DOHH2 (cell line): ENCODE measurements around the gene UPF1.

Experiments
- H3F3A ChIP-seq: fragments of 200-600 bp; sonication (generic), shearing (Covaris generic); 2 replicates; pipeline ENCODE4 v1.6.0; 2016; ENCODE audit warnings: antibody characterized with exemption, mild to moderate bottlenecking; ENCODE audit not compliant: control insufficient read depth, insufficient read depth
- H3K27ac ChIP-seq: fragments of 200-600 bp; sonication (generic); 2 replicates; pipeline ENCODE4 v1.5.1; 2014; ENCODE audit warnings: low read depth, mild to moderate bottlenecking, low read length, moderate library complexity
- H3K27me3 ChIP-seq: fragments of 200-600 bp; sonication (generic); 2 replicates; pipeline ENCODE4 v1.6.1; 2014; ENCODE audit warnings: mild to moderate bottlenecking, low read length, mixed read lengths; ENCODE audit not compliant: control insufficient read depth
- H3K36me3 ChIP-seq: fragments of 200-600 bp; sonication (generic); 2 replicates; pipeline ENCODE4 v1.6.1; 2014; ENCODE audit warnings: mild to moderate bottlenecking, low read length, moderate library complexity, mixed read lengths; ENCODE audit not compliant: control insufficient read depth
- H3K4me1 ChIP-seq: fragments of 200-600 bp; sonication (generic); 2 replicates; pipeline ENCODE4 v1.6.1; 2014; ENCODE audit warnings: mild to moderate bottlenecking, low read length, mixed read lengths; ENCODE audit not compliant: control insufficient read depth
- H3K4me2 ChIP-seq: fragments of 200-600 bp; sonication (generic); 2 replicates; pipeline ENCODE4 v1.6.0; 2014; ENCODE audit warnings: mild to moderate bottlenecking, low read length, moderate library complexity
- H3K4me3 ChIP-seq: fragments of 200-600 bp; sonication (generic); 2 replicates; pipeline ENCODE4 v1.5.1; 2014; ENCODE audit warnings: mild to moderate bottlenecking, low read length, mixed read lengths
- H3K79me2 ChIP-seq: fragments of 200-600 bp; sonication (generic); 2 replicates; pipeline ENCODE4 v1.6.1; 2014; ENCODE audit warnings: mild to moderate bottlenecking, low read length, mixed read lengths; ENCODE audit not compliant: control insufficient read depth
- H3K9me2 ChIP-seq: fragments of 200-600 bp; sonication (generic); replicated peaks from 2 replicates; pipeline ENCODE4 v1.6.1; 2014; ENCODE audit warnings: mild to moderate bottlenecking, low read length, mixed read lengths; ENCODE audit not compliant: control insufficient read depth
- H3K9me3 ChIP-seq: fragments of 200-600 bp; sonication (generic); 2 replicates; pipeline ENCODE4 v1.6.1; 2014; ENCODE audit warnings: antibody characterized with exemption, low read length, mixed read lengths; ENCODE audit not compliant: control insufficient read depth, insufficient read depth
- H4K20me1 ChIP-seq: fragments of 200-600 bp; sonication (generic); 2 replicates; pipeline ENCODE4 v1.6.0; 2014; ENCODE audit warnings: low read depth, mild to moderate bottlenecking, antibody characterized with exemption, low read length, moderate library complexity; ENCODE audit not compliant: control insufficient read depth, insufficient read depth
- EZH2phosphoT487 ChIP-seq: fragments of 200-600 bp; sonication (generic); IDR thresholded peaks from 2 replicates; pipeline ENCODE4 v1.6.1; 2017; ENCODE audit warnings: borderline replicate concordance, mild to moderate bottlenecking, antibody characterized with exemption, low read length, moderate library complexity, mixed read lengths
- TF ChIP-seq, protein P1 (sequence below): fragments of 200-600 bp; sonication (generic); IDR thresholded peaks from one replicate; pipeline ENCODE4 v1.5.1; 2014; ENCODE audit warnings: antibody characterized with exemption, mild to moderate bottlenecking, low read depth, low read length; ENCODE audit not compliant: poor library complexity, severe bottlenecking

UPF1 gene

DNA sequence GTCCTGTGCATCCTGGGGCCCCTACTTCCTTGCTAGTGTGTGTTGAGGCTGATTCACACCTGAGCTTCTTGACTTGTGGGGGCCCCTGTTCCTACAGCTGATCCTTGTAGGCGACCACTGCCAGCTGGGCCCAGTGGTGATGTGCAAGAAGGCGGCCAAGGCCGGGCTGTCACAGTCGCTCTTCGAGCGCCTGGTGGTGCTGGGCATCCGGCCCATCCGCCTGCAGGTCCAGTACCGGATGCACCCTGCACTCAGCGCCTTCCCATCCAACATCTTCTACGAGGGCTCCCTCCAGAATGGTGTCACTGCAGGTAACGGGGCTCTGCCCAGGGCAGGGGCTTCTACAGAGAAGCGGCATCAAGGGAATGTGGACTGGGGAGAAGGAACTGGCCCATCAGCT lies 25.5 kb downstream of the UPF1 start:
- Histone ChIP-seq H3K9me2 (no peaks in the 10 kb centered on the region), H3K4me1 (no peaks in the 10 kb centered on the region), H3F3A (no peaks in the 10 kb centered on the region), H3K4me3 (no peak overlapping the region), H3K79me2 (peaks cover 28% of the 10 kb centered on the region), H4K20me1 (no peaks in the 10 kb centered on the region), H3K4me2 (no peak overlapping the region), H3K27me3 (no peaks in the 10 kb centered on the region), H3K36me3 (peaks cover 98% of the 10 kb centered on the region), H3K9me3 (no peaks in the 10 kb centered on the region), H3K27ac (no peak overlapping the region)
- TF ChIP-seq EZH2phosphoT487, result no peak
- TF ChIP-seq, protein P1, sequence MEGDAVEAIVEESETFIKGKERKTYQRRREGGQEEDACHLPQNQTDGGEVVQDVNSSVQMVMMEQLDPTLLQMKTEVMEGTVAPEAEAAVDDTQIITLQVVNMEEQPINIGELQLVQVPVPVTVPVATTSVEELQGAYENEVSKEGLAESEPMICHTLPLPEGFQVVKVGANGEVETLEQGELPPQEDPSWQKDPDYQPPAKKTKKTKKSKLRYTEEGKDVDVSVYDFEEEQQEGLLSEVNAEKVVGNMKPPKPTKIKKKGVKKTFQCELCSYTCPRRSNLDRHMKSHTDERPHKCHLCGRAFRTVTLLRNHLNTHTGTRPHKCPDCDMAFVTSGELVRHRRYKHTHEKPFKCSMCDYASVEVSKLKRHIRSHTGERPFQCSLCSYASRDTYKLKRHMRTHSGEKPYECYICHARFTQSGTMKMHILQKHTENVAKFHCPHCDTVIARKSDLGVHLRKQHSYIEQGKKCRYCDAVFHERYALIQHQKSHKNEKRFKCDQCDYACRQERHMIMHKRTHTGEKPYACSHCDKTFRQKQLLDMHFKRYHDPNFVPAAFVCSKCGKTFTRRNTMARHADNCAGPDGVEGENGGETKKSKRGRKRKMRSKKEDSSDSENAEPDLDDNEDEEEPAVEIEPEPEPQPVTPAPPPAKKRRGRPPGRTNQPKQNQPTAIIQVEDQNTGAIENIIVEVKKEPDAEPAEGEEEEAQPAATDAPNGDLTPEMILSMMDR, result no peak

GRCh38 chr19:18858906-18859646 lies 27.3 kb downstream of the UPF1 start:
- Histone ChIP-seq H3K9me2 (no peaks in the 10 kb centered on the region), H3K9me3 (no peaks in the 10 kb centered on the region), H3K27ac (no peak overlapping the region), H3F3A (no peaks in the 10 kb centered on the region), H3K27me3 (no peaks in the 10 kb centered on the region), H4K20me1 (0 out of 2 replicates have a peak, but pooled peaks cover 3% of the 10 kb centered on the region), H3K4me2 (no peak overlapping the region), H3K4me3 (no peak overlapping the region), H3K36me3 (peaks cover 99% of the 10 kb centered on the region), H3K4me1 (no peaks in the 10 kb centered on the region), H3K79me2 (peaks cover 15% of the 10 kb centered on the region)
- no peak for TF ChIP-seq EZH2phosphoT487
- TF ChIP-seq, protein P1, result no peak

GRCh38 chr19:18859676-18860301 lies 28.0 kb downstream of the UPF1 start:
- Histone ChIP-seq H3K4me1 (no peaks in the 10 kb centered on the region), H3K36me3 (peaks cover 96% of the 10 kb centered on the region), H3K27me3 (no peaks in the 10 kb centered on the region), H3K9me2 (no peaks in the 10 kb centered on the region), H3F3A (no peaks in the 10 kb centered on the region), H3K4me3 (no peak overlapping the region), H3K9me3 (no peaks in the 10 kb centered on the region), H3K4me2 (no peak overlapping the region), H3K27ac (no peak overlapping the region), H3K79me2 (peaks cover 15% of the 10 kb centered on the region), H4K20me1 (0 out of 2 replicates have a peak, but pooled peaks cover 3% of the 10 kb centered on the region)
- no peak for TF ChIP-seq EZH2phosphoT487
- TF ChIP-seq, protein P1, result no peak
